GM18909 (cell line): ENCODE results near the gene PLEKHA7.
"Not testable (repeated sequence)": the region's sequence is repeated elsewhere in the genome, so short reads cannot be mapped to it uniquely, and the experiment has no call there.

Experiments used
- ATAC-seq: cut with Tn5 transposase; IDR thresholded peaks from one replicate; pipeline ENCODE4 v1.9.1; 2021; ENCODE audit warnings: mild to moderate bottlenecking; ENCODE audit not compliant: unreplicated experiment, poor library complexity

PLEKHA7 gene

DNA sequence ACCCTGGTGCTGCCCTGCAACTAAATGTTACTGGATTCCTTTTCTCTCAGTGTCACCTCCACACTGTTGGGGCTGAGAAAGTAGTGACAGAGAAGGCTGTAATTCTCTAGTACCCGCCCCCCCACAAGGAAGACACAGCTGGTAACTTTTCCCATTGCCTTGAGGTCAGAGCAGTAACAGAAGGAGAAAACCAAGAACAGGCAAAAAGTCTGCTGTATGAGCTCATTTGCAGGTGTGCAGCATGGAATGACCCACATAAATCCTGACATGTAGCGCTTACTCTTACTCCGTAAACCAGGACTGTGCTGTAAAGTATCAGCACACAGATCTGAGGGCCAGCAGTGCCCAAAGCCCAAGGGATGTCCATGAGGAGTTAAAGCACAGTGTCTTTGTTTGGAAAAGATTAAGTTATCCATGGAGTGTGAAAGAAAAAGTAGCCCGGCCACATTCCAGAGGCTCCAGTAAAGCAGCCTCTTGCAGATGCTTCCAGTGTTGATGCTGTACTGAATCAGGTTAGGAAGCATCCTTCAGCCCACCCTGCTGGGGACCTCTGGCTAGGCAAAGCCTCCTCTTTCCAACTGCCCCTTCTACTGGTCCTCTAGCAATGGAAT is 120.7 kb downstream of the PLEKHA7 start:
- ATAC-seq: no peak

DNA sequence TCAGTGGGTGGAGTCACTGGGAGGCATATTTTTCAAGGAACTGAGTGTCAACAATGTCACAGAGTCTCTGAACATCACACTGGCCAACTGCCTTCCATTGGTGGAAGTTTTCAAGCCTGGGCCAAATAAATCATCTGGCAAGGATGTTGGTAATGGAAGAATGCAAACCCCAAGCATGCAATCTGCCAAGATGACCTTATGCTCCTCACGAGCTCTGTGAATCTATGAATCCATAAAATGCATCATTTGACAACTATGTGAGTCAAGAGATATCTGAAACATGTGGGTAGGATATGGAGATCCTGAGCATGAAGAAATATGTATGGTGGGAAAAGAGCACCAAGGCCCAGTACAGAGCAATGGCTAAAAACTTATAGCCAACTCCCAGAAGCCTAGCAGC is 122.2 kb downstream of the PLEKHA7 start:
- no peak for ATAC-seq

DNA sequence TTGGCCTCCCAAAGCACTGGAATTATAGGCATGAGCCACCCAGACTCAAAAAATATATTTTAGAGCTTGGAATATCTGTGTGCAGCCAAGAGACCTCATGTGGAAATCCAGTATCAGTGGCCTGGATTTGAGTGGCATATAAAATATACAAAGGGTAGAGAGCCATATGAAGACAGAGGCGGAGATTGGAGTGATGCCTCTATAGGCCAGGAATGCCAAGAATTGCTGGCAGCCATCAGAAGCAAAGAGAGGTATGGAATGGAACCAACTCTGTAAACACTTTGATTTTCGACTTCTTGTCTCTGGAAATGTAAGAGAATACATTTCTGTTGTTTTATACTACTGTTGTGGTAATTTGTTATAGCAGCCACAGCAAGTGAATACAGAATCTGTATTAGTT is 123.0 kb downstream of the PLEKHA7 start:
- no peak for ATAC-seq

DNA sequence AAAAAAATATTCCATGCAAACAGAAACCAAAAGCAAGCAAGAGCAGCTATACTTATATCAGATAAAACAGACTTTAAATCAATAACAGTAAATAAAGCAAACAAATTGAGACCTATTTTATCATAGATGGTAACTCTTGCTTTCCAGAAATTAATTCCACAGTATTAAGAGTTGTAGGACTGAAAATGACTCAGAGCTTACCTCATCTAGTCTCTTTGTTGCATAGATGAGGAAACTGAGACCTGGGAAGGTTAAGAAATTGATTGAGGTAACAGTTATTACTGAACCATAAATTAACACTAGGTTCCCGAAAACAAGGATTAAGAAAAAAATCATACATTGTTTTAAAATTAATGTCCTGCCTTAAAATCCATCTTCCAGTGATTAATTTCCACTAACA is 123.8 kb downstream of the PLEKHA7 start:
- ATAC-seq: no peak

DNA sequence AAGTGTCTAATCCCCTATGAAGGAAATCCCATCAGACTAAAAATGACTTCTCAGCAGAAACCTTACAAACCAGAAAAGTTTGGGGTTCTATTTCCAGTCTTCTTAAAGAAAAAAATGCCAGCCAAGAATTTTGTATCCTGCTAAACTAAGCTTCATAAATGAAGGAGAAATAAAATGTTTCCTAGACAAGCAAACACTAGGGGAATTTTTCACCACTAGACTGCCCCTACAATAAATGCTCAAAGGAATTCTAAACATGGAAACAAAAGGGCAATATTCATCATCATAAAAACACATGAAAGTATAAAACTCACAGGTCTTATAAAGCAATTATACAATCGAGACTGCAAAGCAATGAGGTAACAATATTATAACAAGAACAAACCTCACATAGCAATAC is 124.3 kb downstream of the PLEKHA7 start:
- no peak for ATAC-seq

DNA sequence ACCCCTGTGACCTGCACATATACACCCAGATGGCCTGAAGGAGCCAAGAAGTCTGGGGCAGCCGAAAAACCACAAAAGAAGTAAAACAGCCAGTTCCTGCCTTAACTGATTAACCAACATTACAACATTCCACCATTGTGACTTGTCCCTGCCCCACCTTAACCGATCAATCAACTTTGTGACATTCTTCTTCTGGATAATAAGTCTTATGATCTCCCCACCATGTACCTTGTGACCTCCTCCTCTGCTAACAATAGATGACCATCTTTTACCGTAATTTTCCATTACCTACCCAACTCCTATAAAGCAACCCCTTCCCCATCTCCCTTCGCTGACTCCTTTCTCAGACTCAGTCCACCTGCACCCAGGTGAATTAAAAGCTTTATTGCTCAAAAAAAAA is 125.2 kb downstream of the PLEKHA7 start:
- ATAC-seq: not testable (repeated sequence)

DNA sequence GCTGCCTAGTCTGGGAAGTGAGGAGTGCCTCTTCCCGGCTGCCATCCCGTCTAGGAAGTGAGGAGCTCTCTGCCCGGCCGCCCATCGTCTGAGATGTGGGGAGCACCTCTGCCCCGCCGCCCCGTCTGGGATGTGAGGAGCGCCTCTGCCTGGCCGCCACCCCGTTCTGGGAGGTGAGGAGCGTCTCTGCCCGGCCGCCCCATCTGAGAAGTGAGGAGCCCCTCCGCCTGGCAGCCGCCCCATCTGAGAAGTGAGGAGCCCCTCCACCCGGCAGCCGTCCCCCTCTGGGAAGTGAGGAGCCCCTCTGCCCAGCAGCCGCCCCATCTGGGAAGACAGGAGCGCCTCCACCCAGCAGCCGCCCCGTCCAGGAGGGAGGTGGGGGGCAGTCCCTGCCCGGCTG is 126.3 kb downstream of the PLEKHA7 start:
- not testable (repeated sequence) for ATAC-seq

DNA sequence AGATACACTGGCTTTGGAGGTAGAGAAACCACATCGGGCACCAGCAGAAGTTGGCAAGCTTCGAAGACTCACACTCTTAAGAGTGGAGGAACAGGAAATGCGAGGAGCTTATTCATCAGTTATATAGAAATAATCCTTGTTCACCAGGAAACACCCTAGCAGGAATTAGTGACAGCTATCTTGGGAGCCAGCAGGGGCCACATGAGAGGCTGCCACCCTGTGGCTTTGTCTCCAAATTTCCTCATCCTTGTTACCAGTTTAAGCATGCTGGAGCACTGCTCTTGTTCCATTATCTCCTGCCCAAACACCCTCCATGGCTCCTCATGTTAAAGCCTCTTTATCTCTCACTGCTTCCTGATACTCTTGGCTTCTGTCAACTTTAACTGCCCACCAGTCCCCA is 131.0 kb downstream of the PLEKHA7 start:
- ATAC-seq: no peak

DNA sequence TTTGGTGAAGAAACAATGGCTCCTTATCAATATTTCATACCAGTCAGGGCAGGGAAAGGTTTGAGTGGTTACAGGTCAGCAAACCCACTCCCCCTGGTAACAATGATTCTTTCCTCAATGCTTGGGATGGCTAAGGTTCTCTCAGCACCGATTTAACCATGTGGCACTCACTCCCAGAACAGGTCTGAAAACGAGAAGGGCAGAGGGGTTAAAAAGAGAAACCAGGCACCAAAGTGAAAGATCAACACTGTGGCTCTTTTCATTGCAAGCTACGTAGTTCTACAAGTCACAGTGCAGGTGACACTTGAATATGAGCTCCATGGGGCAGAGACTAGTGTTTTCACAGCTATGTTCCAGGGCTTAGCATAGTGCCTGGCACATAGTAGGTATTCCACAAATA is 132.4 kb downstream of the PLEKHA7 start:
- no peak for ATAC-seq

DNA sequence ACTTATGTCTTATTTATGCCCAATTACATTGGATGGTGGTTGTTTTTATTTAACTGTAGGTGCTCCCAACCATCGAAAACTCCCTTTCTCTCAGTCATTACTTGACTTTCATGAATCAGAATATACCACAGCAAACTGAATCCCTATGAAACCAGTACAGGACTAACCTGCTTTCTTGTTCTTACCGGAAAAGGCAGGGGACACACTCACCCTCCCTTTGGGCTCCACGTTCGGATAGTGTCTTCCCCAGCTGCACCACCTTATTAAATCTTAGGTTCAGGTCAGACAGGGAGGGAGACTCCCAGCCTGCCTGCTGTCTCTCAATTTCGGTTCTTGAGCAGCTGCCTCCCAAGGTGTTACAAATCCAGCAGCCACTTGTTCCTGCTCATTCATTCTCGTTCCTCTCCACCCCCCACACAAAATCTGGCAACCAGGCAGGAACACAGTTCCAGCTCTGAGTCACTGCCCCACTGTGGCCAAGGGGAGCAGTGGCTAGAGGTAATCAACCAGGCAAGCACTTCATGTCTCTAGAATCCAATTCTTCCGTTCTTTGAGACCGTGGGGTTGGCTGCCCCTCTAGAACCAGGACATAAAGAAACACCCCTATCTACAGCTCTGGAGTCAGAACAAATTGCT is 133.0 kb downstream of the PLEKHA7 start:
- ATAC-seq: no peak

DNA sequence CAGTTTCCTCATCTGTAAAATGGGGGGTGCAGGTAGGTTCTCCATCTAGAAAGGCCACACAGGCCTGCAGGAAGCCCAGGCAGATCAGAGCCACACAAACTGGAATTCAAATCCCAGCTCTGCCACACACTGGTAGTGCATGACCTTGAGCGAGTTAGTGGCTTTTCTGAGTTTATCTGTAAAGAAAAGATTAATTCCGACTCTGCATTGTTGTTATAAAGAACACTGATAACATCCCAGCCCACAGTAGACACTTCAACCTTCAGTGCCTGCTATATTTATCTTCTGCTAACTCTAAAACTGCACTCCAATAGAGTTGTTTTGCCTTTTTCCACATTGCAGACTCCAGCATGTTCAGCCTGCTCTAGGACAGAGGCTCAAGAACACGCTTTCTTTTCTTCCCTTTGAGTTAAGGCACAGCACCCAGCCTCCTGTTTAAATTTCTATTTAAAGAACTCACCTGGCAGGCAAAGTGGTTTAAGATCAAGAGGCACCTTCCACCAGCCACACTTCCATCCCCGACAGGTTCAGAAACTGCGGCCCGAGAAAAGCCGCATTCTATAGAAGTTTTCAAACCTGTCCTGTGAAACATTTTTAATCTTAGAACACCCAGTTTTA is 133.9 kb downstream of the PLEKHA7 start:
- no peak for ATAC-seq

DNA sequence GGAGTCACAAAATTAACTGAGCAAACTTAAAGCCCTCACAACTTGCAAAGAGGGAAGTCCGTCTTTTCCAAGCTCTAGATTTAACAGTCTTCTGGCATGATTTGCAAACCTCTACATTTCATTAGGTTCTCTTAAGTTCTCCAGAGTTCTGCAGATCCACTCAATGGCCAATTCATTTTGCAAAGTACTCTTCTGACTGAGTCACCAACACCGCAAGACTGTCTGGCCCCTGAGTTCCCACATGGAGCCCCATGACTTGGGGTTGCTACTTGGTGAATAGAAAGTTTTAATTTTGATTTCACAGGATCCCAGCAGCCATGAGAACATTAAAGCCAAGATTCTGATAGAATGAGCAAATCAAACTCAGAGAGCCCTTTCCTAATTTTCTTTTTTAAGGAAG is 134.5 kb downstream of the PLEKHA7 start:
- no peak for ATAC-seq

DNA sequence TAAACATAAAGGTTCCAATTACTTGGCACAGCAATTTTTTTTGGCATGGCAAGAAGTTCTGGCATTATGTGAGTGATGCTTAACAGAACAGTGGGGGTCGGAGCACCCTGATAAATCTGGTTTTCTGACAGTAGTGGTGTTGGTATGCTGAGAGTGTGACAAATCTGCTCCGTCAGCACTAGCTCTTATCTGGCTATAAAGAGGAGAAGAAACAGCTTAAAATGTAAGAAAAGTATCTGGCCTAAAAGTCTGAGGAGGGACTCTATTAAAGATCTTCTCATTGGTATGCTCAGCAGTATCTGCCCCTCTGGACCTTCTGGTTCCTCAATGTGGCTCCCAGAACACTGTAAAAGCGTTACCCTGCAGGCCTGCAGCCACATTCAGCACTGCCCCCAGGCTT is 137.4 kb downstream of the PLEKHA7 start:
- ATAC-seq: no peak

DNA sequence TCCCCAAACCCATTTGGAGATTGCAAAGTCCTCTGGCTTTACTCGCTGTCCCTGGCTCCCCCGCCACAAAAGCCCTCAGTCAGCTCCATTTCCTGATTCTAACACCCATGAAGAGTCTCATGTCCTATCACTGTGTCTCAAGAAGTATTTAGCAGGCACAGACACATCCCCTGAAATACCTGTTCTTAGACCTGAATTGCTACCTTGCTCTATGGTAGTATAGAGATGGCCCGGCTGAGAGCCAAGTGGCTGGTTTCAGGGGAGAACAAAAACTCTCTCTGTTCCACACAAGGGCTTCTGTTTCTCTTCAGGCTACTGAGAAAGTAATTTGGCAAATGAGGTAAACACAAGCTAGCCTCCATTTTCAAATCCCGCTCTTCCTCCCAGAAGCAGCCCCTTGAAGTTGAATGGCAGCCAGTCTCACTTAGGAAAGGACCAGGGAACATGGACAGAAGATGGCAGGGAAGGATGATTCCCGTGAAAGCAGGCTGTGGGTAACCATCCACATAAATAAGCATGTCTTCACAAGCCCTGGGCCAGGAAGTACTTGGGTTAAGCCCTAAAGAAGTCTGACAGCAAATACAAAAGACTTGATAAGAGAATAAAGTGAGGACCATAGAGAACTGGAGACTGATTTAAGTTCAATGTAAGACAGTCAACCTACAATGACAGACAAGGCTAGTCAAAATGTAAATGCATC is 138.0 kb downstream of the PLEKHA7 start:
- no peak for ATAC-seq

DNA sequence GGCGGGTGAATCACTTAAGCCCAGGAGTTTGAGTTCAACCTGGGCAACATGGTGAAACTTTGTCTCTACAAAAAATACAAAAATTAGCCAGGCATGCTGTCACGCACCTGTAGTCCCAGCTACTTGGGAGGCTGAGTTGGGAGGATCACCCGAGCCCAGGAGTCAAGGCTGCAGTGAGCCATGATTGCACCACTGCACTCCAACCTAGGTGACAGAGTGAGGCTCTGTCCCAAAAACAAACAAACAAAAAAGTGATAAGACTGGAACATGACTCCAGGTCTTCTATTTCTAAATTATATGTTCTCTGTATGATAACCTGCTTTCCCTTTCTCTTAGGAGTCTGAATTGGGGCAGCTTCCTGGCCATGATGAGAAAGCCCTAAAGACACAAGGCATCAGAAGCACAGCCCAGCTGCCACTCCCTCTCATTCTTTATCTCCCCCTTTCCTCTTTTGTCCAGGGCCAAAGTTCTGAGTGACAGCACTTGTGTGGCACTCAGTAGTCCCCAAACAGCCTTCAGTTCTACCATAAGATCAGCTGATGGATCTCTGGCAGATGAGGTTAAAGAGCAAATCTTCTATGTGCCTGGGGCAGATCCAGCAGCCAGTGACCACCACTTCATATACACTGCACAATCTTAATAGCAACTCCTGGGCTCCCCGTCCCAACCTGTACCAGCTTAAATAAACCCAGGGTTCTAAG is 139.8 kb downstream of the PLEKHA7 start:
- ATAC-seq: no peak

DNA sequence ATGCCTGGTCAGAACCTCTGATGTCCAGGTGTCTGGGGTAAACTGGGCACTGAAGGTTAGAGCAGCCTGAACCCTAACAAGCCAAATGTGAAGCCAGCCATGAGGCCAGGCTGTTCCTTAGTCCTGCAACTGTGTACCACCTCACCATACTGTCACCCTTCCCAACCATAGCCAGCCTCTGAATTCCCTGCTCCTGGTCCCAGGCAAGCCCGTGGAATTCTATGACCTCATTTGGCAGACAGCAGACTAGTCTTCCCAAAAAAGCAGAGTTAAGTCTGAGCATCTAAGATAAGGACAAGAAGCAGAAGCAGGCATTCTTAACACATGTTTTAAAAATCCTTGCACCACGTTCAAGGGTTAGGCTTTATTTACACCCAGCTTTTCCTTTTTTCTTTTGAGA is 140.9 kb downstream of the PLEKHA7 start:
- ATAC-seq: no peak

DNA sequence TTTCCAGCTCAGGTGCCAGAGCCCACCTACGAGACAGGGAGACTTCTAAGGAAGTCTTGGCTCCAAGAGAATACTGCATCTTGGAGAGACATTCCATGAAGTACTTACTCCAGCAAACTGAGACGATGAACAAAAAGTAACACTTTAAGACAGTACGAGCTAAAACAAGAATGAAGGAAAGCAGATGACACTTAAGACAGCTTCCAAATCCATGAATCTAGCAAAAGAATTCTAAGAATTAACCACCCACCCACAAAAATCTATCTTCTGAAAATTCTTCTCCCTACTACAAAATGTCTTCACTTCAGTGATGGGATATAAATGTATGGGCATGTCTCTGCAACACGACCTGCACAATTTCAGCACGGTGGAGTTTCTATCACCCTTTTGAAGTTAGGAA is 142.8 kb downstream of the PLEKHA7 start:
- no peak for ATAC-seq

DNA sequence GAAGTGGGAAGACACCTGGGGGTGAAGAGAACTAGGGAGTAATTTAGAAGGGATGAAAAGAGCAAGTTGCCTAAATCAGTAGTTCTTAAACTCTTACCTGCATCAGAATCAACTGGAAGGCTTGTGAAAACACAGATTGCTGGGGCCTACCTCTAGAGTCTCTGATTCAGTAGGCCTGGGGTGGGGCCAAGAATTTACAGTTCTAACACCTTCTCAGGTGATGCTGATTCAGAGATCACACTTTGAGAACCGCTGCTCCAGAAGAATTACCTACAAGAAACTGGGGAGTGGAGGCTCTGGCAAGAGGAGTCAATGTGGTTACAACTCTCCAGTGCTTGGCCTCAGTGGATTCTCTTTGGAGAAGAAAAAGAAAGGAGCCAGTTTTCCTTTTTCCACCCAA is 147.1 kb downstream of the PLEKHA7 start:
- no peak for ATAC-seq

DNA sequence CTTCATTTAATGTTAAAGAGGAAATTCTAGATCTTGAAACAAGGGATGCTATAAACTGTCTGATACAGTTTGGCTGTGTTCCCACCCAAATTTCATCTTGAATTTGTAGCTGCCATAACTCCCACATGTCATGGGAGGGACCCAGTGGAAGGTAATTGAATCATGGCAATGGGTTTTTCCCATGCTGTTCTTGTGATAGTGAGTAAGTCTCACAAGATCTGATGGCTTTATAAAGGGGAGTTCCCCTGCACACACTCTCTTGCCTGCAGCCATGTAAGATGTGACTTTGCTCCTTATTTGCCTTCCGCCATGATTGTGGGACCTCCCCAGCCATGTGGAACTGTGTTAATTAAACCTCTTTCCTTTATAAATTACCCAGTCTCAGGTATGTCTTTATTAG is 149.8 kb downstream of the PLEKHA7 start:
- ATAC-seq: not testable (repeated sequence)

DNA sequence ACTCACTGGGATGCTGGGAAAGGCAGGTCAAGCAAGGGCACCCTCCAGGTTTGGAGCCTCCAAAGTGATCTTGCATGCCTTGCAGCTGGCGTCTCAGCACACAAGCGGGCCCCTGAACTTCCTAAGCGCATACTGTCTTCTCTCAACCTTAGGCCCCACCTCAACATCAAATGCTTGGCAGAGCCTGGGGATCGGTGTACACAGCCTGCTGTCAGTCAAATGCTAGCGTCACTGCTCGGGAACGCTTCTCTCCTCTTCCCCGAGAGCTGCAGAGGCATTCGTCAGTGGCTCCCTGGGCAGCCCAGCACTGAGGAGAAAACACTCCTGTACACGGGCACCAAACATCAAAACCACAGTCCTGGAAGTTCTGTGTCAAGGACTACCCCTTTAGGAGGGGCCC is 150.8 kb downstream of the PLEKHA7 start:
- no peak for ATAC-seq

DNA sequence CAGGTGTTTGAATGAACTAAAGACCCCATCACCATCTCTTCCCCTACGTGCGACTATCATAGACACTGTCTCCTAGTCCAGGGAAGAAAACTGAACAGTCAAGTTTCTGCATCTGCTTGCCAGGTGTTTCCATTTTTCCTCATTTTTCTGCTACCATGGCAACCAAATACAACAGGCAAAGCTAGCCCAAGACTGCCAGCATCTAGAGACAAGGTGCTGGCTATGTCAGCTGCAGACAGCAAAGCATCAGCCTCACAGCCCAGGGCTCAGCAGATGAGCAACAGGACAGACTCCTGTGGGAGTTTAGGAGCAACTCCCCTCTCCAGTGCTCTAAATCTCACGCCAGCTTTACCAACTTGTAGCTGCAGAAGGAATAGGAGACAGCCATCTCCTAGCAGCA is 151.5 kb downstream of the PLEKHA7 start:
- no peak for ATAC-seq
